ENCODE data around the gene ATXN3.

The ATXN3 gene

GRCh38 chr14:92108345-92109254 lies 2.2 kb upstream of the ATXN3 start:
- H3K27ac ChIP-seq = no peak overlapping the region
- TF ChIP-seq CTCF (IDR thresholded peaks at IDR 0.05) (no peak), ZFX (IDR thresholded peaks at IDR 0.05; ENCODE audit: borderline replicate concordance) (no peak)

GRCh38 chr14:92105893-92106142 lies 564 bp downstream of the ATXN3 start:
- TF ChIP-seq CTCF (IDR thresholded peaks at IDR 0.05) (no peak), ZFX (IDR thresholded peaks at IDR 0.05; ENCODE audit: borderline replicate concordance) (no peak)
- peak overlapping the region; percentile 77 for H3K27ac ChIP-seq

- peak overlapping the region; percentile 77 for H3K27ac ChIP-seq
Measured at GRCh38 chr14:92105073-92105892, 1.1 kb downstream of the ATXN3 start.

GRCh38 chr14:92103363-92103989 lies 2.9 kb downstream of the ATXN3 start:
- 0 out of 2 replicates have a peak overlapping the region, but pooled peaks have one; percentile 2 for H3K27ac ChIP-seq
- TF ChIP-seq CTCF (IDR thresholded peaks at IDR 0.05) (no peak), ZFX (IDR thresholded peaks at IDR 0.05; ENCODE audit: borderline replicate concordance) (no peak)

More at GRCh38 chr14:92105073-92105892, 1.1 kb downstream of the ATXN3 start:
- TF ChIP-seq ZFX (IDR thresholded peaks at IDR 0.05; ENCODE audit: borderline replicate concordance) = no peak
- TF ChIP-seq CTCF (IDR thresholded peaks at IDR 0.05) = no peak

- TF ChIP-seq ZFX (IDR thresholded peaks at IDR 0.05; ENCODE audit: borderline replicate concordance) (no peak), CTCF (IDR thresholded peaks at IDR 0.05) (no peak)
- H3K27ac ChIP-seq = no peak overlapping the region
Measured at GRCh38 chr14:92099802-92100201, 6.6 kb downstream of the ATXN3 start.

GRCh38 chr14:92093320-92093719 lies 13.1 kb downstream of the ATXN3 start:
- TF ChIP-seq ZFX (IDR thresholded peaks at IDR 0.05; ENCODE audit: borderline replicate concordance) (no peak), CTCF (IDR thresholded peaks at IDR 0.05) (no peak)
- no peak overlapping the region for H3K27ac ChIP-seq
